Ishikawa (cell line): Measurements from ENCODE around the gene KIF26B.

Experiments used
- CEBPB ChIP-seq: IDR thresholded peaks from 2 replicates; pipeline ENCODE4 v1.6.1; 2012
- CREB1 ChIP-seq: IDR thresholded peaks from 2 replicates; pipeline ENCODE4 v1.6.1; 2012; ENCODE audit warnings: low read depth
- EGR1 ChIP-seq: IDR thresholded peaks from 2 replicates; pipeline ENCODE4 v1.6.1; 2012
- EP300 ChIP-seq: IDR thresholded peaks from 2 replicates; pipeline ENCODE4 v1.6.1; 2012; ENCODE audit warnings: borderline replicate concordance
- MAX ChIP-seq: IDR thresholded peaks from 2 replicates; pipeline ENCODE4 v1.6.1; 2012
- NFIC ChIP-seq: IDR thresholded peaks from 2 replicates; pipeline ENCODE4 v1.6.1; 2012
- RAD21 ChIP-seq: IDR thresholded peaks from 2 replicates; pipeline ENCODE4 v1.6.1; 2012; ENCODE audit warnings: low read depth
- REST ChIP-seq: IDR thresholded peaks from 2 replicates; pipeline ENCODE4 v1.6.1; 2012; ENCODE audit warnings: low read depth, mild to moderate bottlenecking
- TAF1 ChIP-seq: IDR thresholded peaks from 2 replicates; pipeline ENCODE4 v1.6.1; 2012; ENCODE audit warnings: low read depth, mild to moderate bottlenecking
- TCF12 ChIP-seq: IDR thresholded peaks from 2 replicates; pipeline ENCODE4 v1.6.1; 2012; ENCODE audit warnings: low read depth
- TEAD4 ChIP-seq: IDR thresholded peaks from 2 replicates; pipeline ENCODE4 v1.6.1; 2012
- USF1 ChIP-seq: IDR thresholded peaks from 2 replicates; pipeline ENCODE4 v1.6.1; 2012
- YY1 ChIP-seq: IDR thresholded peaks from 2 replicates; pipeline ENCODE4 v1.6.1; 2012; ENCODE audit warnings: low read depth
- ZBTB7A ChIP-seq: IDR thresholded peaks from 2 replicates; pipeline ENCODE4 v1.6.1; 2012; ENCODE audit warnings: low read depth

KIF26B gene

GRCh38 chr1:245172829-245173228 lies 18.0 kb downstream of the KIF26B start:
- TF ChIP-seq CREB1 = no peak
- no peak for TF ChIP-seq NFIC
- no peak for TF ChIP-seq REST
- no peak for TF ChIP-seq RAD21
- TF ChIP-seq TCF12 = no peak
- TF ChIP-seq TAF1 = no peak

GRCh38 chr1:245173446-245174211 lies 18.8 kb downstream of the KIF26B start:
- TF ChIP-seq EGR1 = no peak
- TF ChIP-seq CEBPB = no peak
- no peak for TF ChIP-seq MAX
- no peak for TF ChIP-seq ZBTB7A
- no peak for TF ChIP-seq TAF1
- no peak for TF ChIP-seq CREB1
- TF ChIP-seq EP300 = no peak
- no peak for TF ChIP-seq RAD21
- no peak for TF ChIP-seq TEAD4
- TF ChIP-seq YY1 = no peak
- TF ChIP-seq USF1 = no peak
- TF ChIP-seq NFIC = no peak
- TF ChIP-seq REST = no peak

- TF ChIP-seq USF1 (no peak), TCF12 (peak; percentile 33; the same call in 1 of the 2 replicates)
These were observed 22.5 kb downstream of the KIF26B start for GRCh38 chr1:245177071-245177900.

GRCh38 chr1:245179706-245180105 lies 24.9 kb downstream of the KIF26B start:
- TF ChIP-seq REST (no peak), MAX (no peak), EP300 (no peak), CEBPB (no peak), TAF1 (no peak), YY1 (no peak), TEAD4 (no peak), CREB1 (no peak), ZBTB7A (no peak)
